NB4 (cell line): ENCODE measurements around the gene GMDS.

Source experiments
- CTCF ChIP-seq: IDR thresholded peaks from one replicate; pipeline ENCODE4 v1.5.1; 2012; ENCODE audit warnings: low read depth, low read length
- POLR2A ChIP-seq: IDR thresholded peaks from 2 replicates; pipeline ENCODE4 v1.6.1; 2011; ENCODE audit warnings: mild to moderate bottlenecking; ENCODE audit not compliant: insufficient read length; ENCODE audit errors: extremely low read depth

GRCh38 chr6:1714654-1715053 lies 530.8 kb downstream of the GMDS start:
- TF ChIP-seq CTCF, result no peak
- TF ChIP-seq POLR2A, result no peak
